ENCODE results near the gene HBA2.
"Not testable (repeated sequence)": the region's sequence is repeated elsewhere in the genome, so short reads cannot be mapped to it uniquely, and the experiment has no call there.

HBA2 gene

GRCh38 chr16:165539-166374 lies 6.9 kb upstream of the HBA2 start, which contains the start of gene HBM:
Gene HBM, plus strand, starts transcription at chr16:165978. Its CDS starts 20 bp downstream, at chr16:165998.
- no peak for DNase-seq (ENCODE audit: low read depth)
- H3K4me3 ChIP-seq (ENCODE audit: control insufficient read depth, low read depth, low read length) = no peak within 1 kb of the TSS
- no peak for TF ChIP-seq CTCF (IDR thresholded peaks at IDR 0.05; ENCODE audit: control insufficient read depth, insufficient read depth, low read depth, low read length, missing control alignments)

GRCh38 chr16:166375-167121 lies 6.1 kb upstream of the HBA2 start:
- H3K4me3 ChIP-seq (ENCODE audit: control insufficient read depth, low read depth, low read length) = no peak overlapping the region
- DNase-seq (ENCODE audit: low read depth) = no peak

GRCh38 chr16:167122-167690 lies 5.5 kb upstream of the HBA2 start:
- H3K4me3 ChIP-seq (ENCODE audit: control insufficient read depth, low read depth, low read length) = no peak overlapping the region
- DNase-seq (ENCODE audit: low read depth) = no peak
- TF ChIP-seq CTCF (IDR thresholded peaks at IDR 0.05; ENCODE audit: control insufficient read depth, insufficient read depth, low read depth, low read length, missing control alignments) = no peak

More at GRCh38 chr16:166375-167121, 6.1 kb upstream of the HBA2 start:
- no peak for TF ChIP-seq CTCF (IDR thresholded peaks at IDR 0.05; ENCODE audit: control insufficient read depth, insufficient read depth, low read depth, low read length, missing control alignments)

- no peak for DNase-seq (ENCODE audit: low read depth)
- H3K4me3 ChIP-seq (ENCODE audit: control insufficient read depth, low read depth, low read length) = no peak overlapping the region
- TF ChIP-seq CTCF (IDR thresholded peaks at IDR 0.05; ENCODE audit: control insufficient read depth, insufficient read depth, low read depth, low read length, missing control alignments) = no peak
Observed at GRCh38 chr16:168424-168823, 4.3 kb upstream of the HBA2 start.

- no peak for TF ChIP-seq CTCF (IDR thresholded peaks at IDR 0.05; ENCODE audit: control insufficient read depth, insufficient read depth, low read depth, low read length, missing control alignments)
- DNase-seq (ENCODE audit: low read depth) = no peak
- H3K4me3 ChIP-seq (ENCODE audit: control insufficient read depth, low read depth, low read length) = no peak overlapping the region
Observed at GRCh38 chr16:169014-169413, 3.7 kb upstream of the HBA2 start.

- H3K4me3 ChIP-seq (ENCODE audit: control insufficient read depth, low read depth, low read length); DNase-seq (ENCODE audit: low read depth): not testable (repeated sequence)
Observed at GRCh38 chr16:170088-170507, 2.6 kb upstream of the HBA2 start.

GRCh38 chr16:170788-171187 lies 1.9 kb upstream of the HBA2 start:
- no peak for DNase-seq (ENCODE audit: low read depth)
- TF ChIP-seq CTCF (IDR thresholded peaks at IDR 0.05; ENCODE audit: control insufficient read depth, insufficient read depth, low read depth, low read length, missing control alignments) = no peak
- H3K4me3 ChIP-seq (ENCODE audit: control insufficient read depth, low read depth, low read length) = no peak overlapping the region

- not testable (repeated sequence) for DNase-seq (ENCODE audit: low read depth); H3K4me3 ChIP-seq (ENCODE audit: control insufficient read depth, low read depth, low read length)
Observed at GRCh38 chr16:173211-173854, 657 bp downstream of the HBA2 start.

- DNase-seq (ENCODE audit: low read depth); H3K4me3 ChIP-seq (ENCODE audit: control insufficient read depth, low read depth, low read length): not testable (repeated sequence)
Observed at GRCh38 chr16:173928-174769, 1.5 kb downstream of the HBA2 start.

Measured in AG09309 (cell line).